Upper lobe of left lung (tissue), 4 donors: ENCODE data around the gene ATP2A2.
"Not testable (repeated sequence)": the region's sequence is repeated elsewhere in the genome, so short reads cannot be mapped to it uniquely, and the experiment has no call there.

ENCODE experiments used
- CTCF ChIP-seq, 6 experiments: fragments of 450-650 bp in 4 of 6; fragments of 200-600 bp in 2 of 6; sonication (generic) in 2 of 6; IDR thresholded peaks; one replicate each; pipeline ENCODE4 v1.5.1; 2016 to 2019; ENCODE audit warnings: antibody characterized with exemption in 6 of 6
- EP300 ChIP-seq, 4 donors: sonication (generic); formaldehyde crosslinking; IDR thresholded peaks; one replicate each; pipeline ENCODE4 v1.5.1; 2017; ENCODE audit warnings: antibody characterized with exemption in 4 of 4, control low read depth in 2 of 4
- POLR2A ChIP-seq, 4 donors: fragments of 450-650 bp; IDR thresholded peaks; one replicate each; pipeline ENCODE4 v1.5.1; 2016 to 2017; ENCODE audit warnings: antibody characterized with exemption in 4 of 4, mild to moderate bottlenecking in 2 of 4
- POLR2AphosphoS5 ChIP-seq, 2 donors: sonication (generic); formaldehyde crosslinking; IDR thresholded peaks; one replicate each; pipeline ENCODE4 v1.5.1; 2017; ENCODE audit warnings: antibody characterized with exemption in 2 of 2

GRCh38 chr12:110255890-110256456 is 25.1 kb upstream of the ATP2A2 start:
- TF ChIP-seq CTCF, POLR2A, POLR2AphosphoS5, EP300 (IDR thresholded peaks at IDR 0.05): not testable (repeated sequence)
